ENCODE data around the gene PHF2. TPM values are rescaled to one million over a fixed set of nuclear protein-coding genes. Genes with fewer than 3 reads are reported as not detected.

Gene PHF2
- total and polyA plus RNA-seq, 2 of the 8 experiments (the other 6 are each of a cell fraction or from before 2014, with no cell fraction given): 3.4 to 9.4 TPM

- TF ChIP-seq CHD2 (IDR thresholded peaks at IDR 0.05; ENCODE audit: low read length) (no peak), TAF1 (IDR thresholded peaks at IDR 0.05; ENCODE audit: low read depth, low read length) (no peak)
These were observed 3.5 kb upstream of the PHF2 start (continued) for GRCh38 chr9:93572636-93573515.

All from H1 (cell line).